Measurements from ENCODE around the gene SLBP.
"Not testable (repeated sequence)": the region's sequence is repeated elsewhere in the genome, so short reads cannot be mapped to it uniquely, and the experiment has no call there.

DNA sequence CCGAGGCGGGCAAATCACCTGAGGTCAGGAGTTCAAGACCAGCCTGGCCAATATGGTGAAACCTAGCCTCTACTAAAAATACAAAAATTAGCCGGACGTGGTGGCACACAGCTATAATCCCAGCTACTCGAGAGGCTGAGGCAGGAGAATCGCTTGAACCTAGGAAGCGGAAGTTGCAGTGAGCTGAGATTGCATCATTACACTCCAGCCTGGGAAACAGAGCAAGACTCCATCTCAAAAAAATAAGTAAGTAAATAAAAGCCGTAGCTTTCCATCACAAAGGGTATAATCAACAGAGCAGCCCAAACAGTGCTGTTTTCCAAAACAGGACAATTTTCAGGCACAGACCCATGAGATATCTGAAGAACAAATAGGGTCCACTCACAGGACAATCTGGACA, 10.4 kb downstream of the SLBP start:
- not testable (repeated sequence) for TF ChIP-seq POLR2A (IDR thresholded peaks at IDR 0.05; ENCODE audit: low read length); GATA1 (IDR thresholded peaks at IDR 0.05; ENCODE audit: low read depth, low read length)
